HCT116 (cell line): Measurements from ENCODE around the gene AAK1. TPM values are rescaled to one million over a fixed set of nuclear protein-coding genes. Genes with fewer than 3 reads are reported as not detected.

Source experiments
- ATAC-seq: fragments of 200-7000 bp; cut with Tn5 transposase; 2 replicates; pipeline ENCODE4 v1.9.1; 2020; ENCODE audit warnings: mild to moderate bottlenecking, moderate library complexity
- BruUV-seq: library from RNA; stranded (reverse); fragments of 400-500 nt; replicated peaks from 2 replicates; lab custom pipeline; 2021; lab: Mats Ljungman, UMichigan
- CTCF ChIA-PET: fragments of 300-600 bp; sonication (Branson Sonifier 250); formaldehyde crosslinking; loops from one replicate; lab custom pipeline; 2021; ENCODE audit warnings: antibody characterized with exemption; lab: Charles Lee
- POLR2A ChIA-PET: fragments of 300-600, 350-600 bp; sonication (Branson Sonifier 250); formaldehyde crosslinking; loops from one replicate; lab custom pipeline; 2021; ENCODE audit warnings: antibody characterized with exemption; lab: Charles Lee
- RAD21 ChIA-PET, 2 experiments: fragments of 300-600 bp; sonication (Branson Sonifier 250); formaldehyde crosslinking; loops; one replicate each; lab custom pipeline; 2023; ENCODE audit warnings: low total read pairs in 2 of 2; ENCODE audit not compliant: uncharacterized antibody in 2 of 2, unreplicated experiment in 2 of 2, low non-redundant PET in 1 of 2; lab: Charles Lee
- DNase-seq: peaks from one replicate; pipeline ENCODE4 v3.0.0-alpha.2; 2010; ENCODE audit warnings: low read depth, low spot score
- H2AFZ ChIP-seq: fragments of 200-600 bp; shearing (Covaris generic), sonication (generic); 2 replicates; pipeline ENCODE4 v1.6.1; 2017; ENCODE audit warnings: low read depth, mixed run types, mixed read lengths, antibody characterized with exemption, low read length; ENCODE audit not compliant: poor library complexity, severe bottlenecking
- H3K27ac ChIP-seq: 2 replicates; pipeline ENCODE4 v1.5.1; 2012; ENCODE audit warnings: low read depth, low read length
- H3K27me3 ChIP-seq: fragments of 200-600 bp; sonication (generic); 2 replicates; pipeline ENCODE4 v1.6.1; 2016; ENCODE audit warnings: mixed run types, low read length, mixed read lengths; ENCODE audit not compliant: insufficient read depth
- H3K36me3 ChIP-seq, 2 experiments: fragments of 200-500 bp in 1 of 2; fragments of 200-600 bp in 1 of 2; sonication (Bioruptor generic) in 1 of 2; sonication (generic) in 1 of 2; 2 replicates each; pipeline versions ENCODE4 v1.5.1 to v1.6.1; 2014 to 2016; ENCODE audit warnings: low read length in 2 of 2, inconsistent platforms in 1 of 2, mixed read lengths in 1 of 2, mixed run types in 1 of 2; ENCODE audit not compliant: insufficient read depth in 2 of 2, control insufficient read depth in 1 of 2
- H3K4me1 ChIP-seq, 2 experiments: fragments of 200-600 bp in 1 of 2; sonication (generic) in 1 of 2; 2 replicates each; pipeline versions ENCODE4 v1.5.1 to v1.6.1; 2012 to 2017; ENCODE audit warnings: low read length in 2 of 2, inconsistent platforms in 1 of 2, mild to moderate bottlenecking in 1 of 2, mixed read lengths in 1 of 2, mixed run types in 1 of 2, moderate library complexity in 1 of 2; ENCODE audit not compliant: insufficient read depth in 2 of 2, control insufficient read depth in 1 of 2
- H3K4me2 ChIP-seq: fragments of 200-600 bp; sonication (generic); 2 replicates; pipeline ENCODE4 v1.6.1; 2017; ENCODE audit warnings: mixed run types, low read length, mixed read lengths
- H3K4me3 ChIP-seq, 2 experiments: fragments of 200-600 bp in 1 of 2; sonication (generic) in 1 of 2; replicated peaks in 1 of 2; 2 replicates each; pipeline ENCODE4 v1.5.1; 2011 to 2016; ENCODE audit warnings: low read length in 2 of 2, control low read depth in 1 of 2, low read depth in 1 of 2, mild to moderate bottlenecking in 1 of 2, mixed read lengths in 1 of 2, mixed run types in 1 of 2
- H3K79me2 ChIP-seq: fragments of 200-600 bp; sonication (generic); 2 replicates; pipeline ENCODE4 v1.6.1; 2017; ENCODE audit warnings: mild to moderate bottlenecking, mixed run types, low read length, moderate library complexity, mixed read lengths; ENCODE audit not compliant: insufficient read depth
- H3K9ac ChIP-seq: fragments of 200-600 bp; sonication (generic); 2 replicates; pipeline ENCODE4 v1.6.1; 2016; ENCODE audit warnings: low read length, mixed read lengths
- H3K9me2 ChIP-seq: fragments of 200-600 bp; sonication (generic), shearing (Covaris generic); 2 replicates; pipeline ENCODE4 v1.6.1; 2017; ENCODE audit warnings: mixed run types, mild to moderate bottlenecking, moderate library complexity; ENCODE audit not compliant: insufficient read depth
- H3K9me3 ChIP-seq, 2 experiments: fragments of 200-500 bp in 1 of 2; fragments of 200-600 bp in 1 of 2; sonication (Bioruptor generic) in 1 of 2; sonication (generic) in 1 of 2; 2 replicates each; pipeline ENCODE4 v1.6.1; 2014 to 2017; ENCODE audit warnings: low read length in 2 of 2, mixed read lengths in 2 of 2, inconsistent platforms in 1 of 2, low read depth in 1 of 2, mild to moderate bottlenecking in 1 of 2, mixed run types in 1 of 2, moderate library complexity in 1 of 2; ENCODE audit not compliant: control insufficient read depth in 1 of 2, insufficient read depth in 1 of 2
- H4K20me1 ChIP-seq: fragments of 200-600 bp; sonication (generic), shearing (Covaris generic); 2 replicates; pipeline ENCODE4 v1.6.1; 2017; ENCODE audit warnings: mixed run types, mild to moderate bottlenecking, moderate library complexity; ENCODE audit not compliant: insufficient read depth
- ELF1 ChIP-seq: IDR thresholded peaks from 2 replicates; pipeline ENCODE4 v1.6.1; 2012; ENCODE audit warnings: low read depth, borderline replicate concordance
- EZH2 ChIP-seq: fragments of 200-600 bp; sonication (generic); IDR thresholded peaks from 2 replicates; pipeline ENCODE4 v1.6.1; 2017; ENCODE audit warnings: antibody characterized with exemption, mixed run types
- EZH2phosphoT487 ChIP-seq: fragments of 200-600 bp; IDR thresholded peaks from 2 replicates; pipeline ENCODE4 v1.6.1; 2018; ENCODE audit warnings: antibody characterized with exemption, borderline replicate concordance
- FOSL1 ChIP-seq: IDR thresholded peaks from 2 replicates; pipeline ENCODE4 v1.6.1; 2012; ENCODE audit warnings: low read depth
- JUND ChIP-seq: IDR thresholded peaks from 2 replicates; pipeline ENCODE4 v1.6.1; 2012
- POLR2A ChIP-seq: IDR thresholded peaks from 2 replicates; pipeline ENCODE4 v1.7.0; 2011; ENCODE audit warnings: borderline replicate concordance; ENCODE audit not compliant: insufficient read depth, insufficient read length; ENCODE audit errors: extremely low read depth
- POLR2AphosphoS5 ChIP-seq: IDR thresholded peaks from 2 replicates; pipeline ENCODE4 v1.6.1; 2011; ENCODE audit warnings: mild to moderate bottlenecking, low read depth, low read length, moderate library complexity
- RAD21 ChIP-seq: IDR thresholded peaks from 2 replicates; pipeline ENCODE4 v1.6.1; 2012; ENCODE audit warnings: low read depth, mild to moderate bottlenecking
- SIN3A ChIP-seq: IDR thresholded peaks from 2 replicates; pipeline ENCODE4 v1.6.1; 2012; ENCODE audit warnings: low read depth
- TCF7L2 ChIP-seq: IDR thresholded peaks from 2 replicates; pipeline ENCODE4 v1.7.0; 2011; ENCODE audit warnings: borderline replicate concordance, inconsistent platforms; ENCODE audit not compliant: insufficient read depth, insufficient read length; ENCODE audit errors: extremely low read depth
- YY1 ChIP-seq: IDR thresholded peaks from 2 replicates; pipeline ENCODE4 v1.6.1; 2011; ENCODE audit warnings: low read length, low read depth, moderate library complexity, mild to moderate bottlenecking; ENCODE audit not compliant: insufficient replicate concordance; ENCODE audit errors: extremely low read depth
- ZNF274 ChIP-seq: fragments of 200-500 bp; sonication (Bioruptor generic); IDR thresholded peaks from 2 replicates; pipeline ENCODE4 v1.6.1; 2014; ENCODE audit warnings: mild to moderate bottlenecking, low read depth, low read length, inconsistent platforms
- intact Hi-C: fragments of 100-400 bp; cut with micrococcal nuclease; formaldehyde crosslinking; loops from 2 replicates; pipeline ENCODE4 v1.10.0; 2022
- total RNA-seq: library from RNA; stranded (reverse); gene quantifications from one replicate; pipeline ENCODE4 v1.2.1, GENCODE V29; 2021; ENCODE audit not compliant: unreplicated experiment
- TF ChIP-seq, protein P1 (sequence below): IDR thresholded peaks from 2 replicates; pipeline ENCODE4 v1.6.1; 2012
- TF ChIP-seq, protein P2 (sequence below): IDR thresholded peaks from 2 replicates; pipeline ENCODE4 v1.6.1; 2012
- TF ChIP-seq, protein P3 (sequence below): IDR thresholded peaks from 2 replicates; pipeline ENCODE4 v1.6.1; 2012; ENCODE audit warnings: low read depth

AAK1 gene
- total RNA-seq, 1 experiment from 2014 or later, result 32.0 TPM

DNA sequence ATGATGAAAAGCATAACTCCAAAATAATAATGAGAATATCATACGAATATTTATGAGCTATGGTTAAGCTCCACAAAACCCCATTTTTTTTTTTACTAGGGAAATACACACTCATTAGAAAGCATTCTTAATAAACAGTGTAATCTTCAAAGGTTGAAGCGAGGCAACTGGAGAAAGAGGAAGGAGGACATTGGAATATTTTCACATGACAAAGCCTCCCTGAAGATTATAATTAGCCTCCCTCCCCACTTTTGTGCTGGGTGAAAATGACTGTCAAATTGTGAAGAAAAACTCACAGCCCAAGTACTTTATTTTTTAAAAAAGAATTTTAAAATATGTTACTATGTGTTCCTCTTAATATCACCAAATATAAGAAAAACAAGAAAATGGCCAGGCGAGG, 142.2 kb downstream of the AAK1 start:
- Histone ChIP-seq H3K36me3 (no peaks in the 10 kb centered on the region), H3K4me3 (no peak overlapping the region), H3K9me2 (no peaks in the 10 kb centered on the region), H3K79me2 (no peaks in the 10 kb centered on the region), H3K4me2 (no peak overlapping the region), H3K9ac (no peak overlapping the region), H2AFZ (no peak overlapping the region), H3K27me3 (no peaks in the 10 kb centered on the region), H3K9me3 (no peaks in the 10 kb centered on the region), H3K4me1 (no peaks in the 10 kb centered on the region), H3K27ac (no peak overlapping the region), H4K20me1 (no peaks in the 10 kb centered on the region)
- BruUV-seq, result no TSS peak
- intact Hi-C loops, result no loop called here
- ChIA-PET CTCF (no interaction called here), POLR2A (no interaction called here), RAD21 (no interaction called here)
- DNase-seq, result no peak
- no peak for ATAC-seq
- TF ChIP-seq JUND (no peak), EZH2phosphoT487 (no peak), ELF1 (no peak), RAD21 (no peak), SIN3A (no peak), YY1 (no peak), EZH2 (no peak), ZNF274 (no peak), POLR2A (no peak), FOSL1 (no peak), POLR2AphosphoS5 (no peak), TCF7L2 (no peak)
- TF ChIP-seq, protein P1, sequence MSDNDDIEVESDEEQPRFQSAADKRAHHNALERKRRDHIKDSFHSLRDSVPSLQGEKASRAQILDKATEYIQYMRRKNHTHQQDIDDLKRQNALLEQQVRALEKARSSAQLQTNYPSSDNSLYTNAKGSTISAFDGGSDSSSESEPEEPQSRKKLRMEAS, result no peak
- TF ChIP-seq, protein P2, sequence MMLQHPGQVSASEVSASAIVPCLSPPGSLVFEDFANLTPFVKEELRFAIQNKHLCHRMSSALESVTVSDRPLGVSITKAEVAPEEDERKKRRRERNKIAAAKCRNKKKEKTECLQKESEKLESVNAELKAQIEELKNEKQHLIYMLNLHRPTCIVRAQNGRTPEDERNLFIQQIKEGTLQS, result no peak
- TF ChIP-seq, protein P3, sequence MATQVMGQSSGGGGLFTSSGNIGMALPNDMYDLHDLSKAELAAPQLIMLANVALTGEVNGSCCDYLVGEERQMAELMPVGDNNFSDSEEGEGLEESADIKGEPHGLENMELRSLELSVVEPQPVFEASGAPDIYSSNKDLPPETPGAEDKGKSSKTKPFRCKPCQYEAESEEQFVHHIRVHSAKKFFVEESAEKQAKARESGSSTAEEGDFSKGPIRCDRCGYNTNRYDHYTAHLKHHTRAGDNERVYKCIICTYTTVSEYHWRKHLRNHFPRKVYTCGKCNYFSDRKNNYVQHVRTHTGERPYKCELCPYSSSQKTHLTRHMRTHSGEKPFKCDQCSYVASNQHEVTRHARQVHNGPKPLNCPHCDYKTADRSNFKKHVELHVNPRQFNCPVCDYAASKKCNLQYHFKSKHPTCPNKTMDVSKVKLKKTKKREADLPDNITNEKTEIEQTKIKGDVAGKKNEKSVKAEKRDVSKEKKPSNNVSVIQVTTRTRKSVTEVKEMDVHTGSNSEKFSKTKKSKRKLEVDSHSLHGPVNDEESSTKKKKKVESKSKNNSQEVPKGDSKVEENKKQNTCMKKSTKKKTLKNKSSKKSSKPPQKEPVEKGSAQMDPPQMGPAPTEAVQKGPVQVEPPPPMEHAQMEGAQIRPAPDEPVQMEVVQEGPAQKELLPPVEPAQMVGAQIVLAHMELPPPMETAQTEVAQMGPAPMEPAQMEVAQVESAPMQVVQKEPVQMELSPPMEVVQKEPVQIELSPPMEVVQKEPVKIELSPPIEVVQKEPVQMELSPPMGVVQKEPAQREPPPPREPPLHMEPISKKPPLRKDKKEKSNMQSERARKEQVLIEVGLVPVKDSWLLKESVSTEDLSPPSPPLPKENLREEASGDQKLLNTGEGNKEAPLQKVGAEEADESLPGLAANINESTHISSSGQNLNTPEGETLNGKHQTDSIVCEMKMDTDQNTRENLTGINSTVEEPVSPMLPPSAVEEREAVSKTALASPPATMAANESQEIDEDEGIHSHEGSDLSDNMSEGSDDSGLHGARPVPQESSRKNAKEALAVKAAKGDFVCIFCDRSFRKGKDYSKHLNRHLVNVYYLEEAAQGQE, result no peak
